ENCODE data around the gene TMC2.

TMC2 gene

GRCh38 chr20:2595076-2595475, 58.7 kb downstream of the TMC2 start:
- CTCF ChIA-PET = no interaction called here
- no peak for DNase-seq (ENCODE audit: extremely low spot score)
- TF ChIP-seq ELF4 (IDR thresholded peaks at IDR 0.05) (no peak), NFRKB (IDR thresholded peaks at IDR 0.05) (no peak), BHLHE40 (IDR thresholded peaks at IDR 0.05; ENCODE audit: borderline replicate concordance) (no peak), L3MBTL2 (conservative IDR thresholded peaks at IDR 0.05) (no peak), TARDBP (IDR thresholded peaks at IDR 0.05) (no peak), FOXA1 (IDR thresholded peaks at IDR 0.05) (no peak), CTBP1 (IDR thresholded peaks at IDR 0.05; ENCODE audit: borderline replicate concordance) (no peak), LEF1 (IDR thresholded peaks at IDR 0.05; ENCODE audit: borderline replicate concordance) (no peak), ARNT (IDR thresholded peaks at IDR 0.05) (no peak), SP1 (IDR thresholded peaks at IDR 0.05) (no peak), ZNF384 (IDR thresholded peaks at IDR 0.05) (no peak), FOXK2 (IDR thresholded peaks at IDR 0.05) (no peak), PKNOX1 (IDR thresholded peaks at IDR 0.05) (no peak), HDGF (IDR thresholded peaks at IDR 0.05; ENCODE audit: borderline replicate concordance) (no peak)
- POLR2A ChIA-PET = no interaction called here

DNA sequence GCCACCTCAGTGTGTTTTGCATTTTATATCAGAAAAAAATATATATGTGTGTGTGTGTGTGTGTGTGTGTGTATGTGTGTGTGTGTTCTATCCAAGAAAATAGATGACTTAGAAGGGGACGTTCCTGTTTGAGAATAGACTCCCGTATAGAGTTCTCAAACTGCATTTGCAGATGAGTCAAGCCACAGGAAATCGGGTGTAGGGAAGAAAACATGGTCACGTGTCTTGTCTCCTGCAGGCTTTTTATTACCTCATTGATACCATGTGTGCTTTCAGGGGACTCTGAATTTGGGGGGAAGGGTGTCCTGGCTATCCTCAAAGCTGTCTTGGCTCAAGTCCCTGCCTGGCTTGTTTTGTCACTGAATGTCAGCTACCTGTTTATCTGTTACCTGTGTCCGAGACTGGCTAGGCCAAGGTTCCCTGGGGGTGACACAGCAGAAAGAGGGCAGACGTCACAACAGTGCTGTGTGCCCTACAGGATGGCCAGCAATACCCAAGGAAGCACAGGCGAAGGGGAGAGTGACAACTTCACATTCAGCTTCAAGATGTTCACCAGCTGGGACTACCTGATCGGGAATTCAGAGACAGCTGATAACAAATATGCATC, 60.4 kb downstream of the TMC2 start:
- ChIA-PET CTCF (no interaction called here), POLR2A (no interaction called here)
- TF ChIP-seq FOXA1 (IDR thresholded peaks at IDR 0.05) = no peak
- TF ChIP-seq SP1 (IDR thresholded peaks at IDR 0.05) = no peak
- TF ChIP-seq NFRKB (IDR thresholded peaks at IDR 0.05) = no peak
- no peak for TF ChIP-seq TARDBP (IDR thresholded peaks at IDR 0.05)
- TF ChIP-seq L3MBTL2 (conservative IDR thresholded peaks at IDR 0.05) = no peak
- TF ChIP-seq LEF1 (IDR thresholded peaks at IDR 0.05; ENCODE audit: borderline replicate concordance) = no peak
- no peak for TF ChIP-seq FOXK2 (IDR thresholded peaks at IDR 0.05)
- no peak for TF ChIP-seq BHLHE40 (IDR thresholded peaks at IDR 0.05; ENCODE audit: borderline replicate concordance)
- no peak for TF ChIP-seq ZNF384 (IDR thresholded peaks at IDR 0.05)
- no peak for TF ChIP-seq HDGF (IDR thresholded peaks at IDR 0.05; ENCODE audit: borderline replicate concordance)
- TF ChIP-seq ELF4 (IDR thresholded peaks at IDR 0.05) = no peak
- TF ChIP-seq FOXM1 (IDR thresholded peaks at IDR 0.05; ENCODE audit: borderline replicate concordance) = no peak
- no peak for DNase-seq (ENCODE audit: extremely low spot score)

- POLR2A ChIA-PET = interaction anchor here (0.6 kb wide), 1 partner anchor 67 kb away, joined by 3 read pairs; no protein-coding TSS in a partner anchor
- peak; percentile 64 for TF ChIP-seq PKNOX1 (IDR thresholded peaks at IDR 0.05)
- no peak for TF ChIP-seq NFRKB (IDR thresholded peaks at IDR 0.05)
- TF ChIP-seq ZNF384 (IDR thresholded peaks at IDR 0.05) = 0 out of 2 replicates have a peak, but pooled peaks have one; percentile 31
- peak; percentile 43 for DNase-seq (ENCODE audit: extremely low spot score)
- CTCF ChIA-PET = no interaction called here
Measured at GRCh38 chr20:2599288-2600006, 63.1 kb downstream of the TMC2 start.

DNA sequence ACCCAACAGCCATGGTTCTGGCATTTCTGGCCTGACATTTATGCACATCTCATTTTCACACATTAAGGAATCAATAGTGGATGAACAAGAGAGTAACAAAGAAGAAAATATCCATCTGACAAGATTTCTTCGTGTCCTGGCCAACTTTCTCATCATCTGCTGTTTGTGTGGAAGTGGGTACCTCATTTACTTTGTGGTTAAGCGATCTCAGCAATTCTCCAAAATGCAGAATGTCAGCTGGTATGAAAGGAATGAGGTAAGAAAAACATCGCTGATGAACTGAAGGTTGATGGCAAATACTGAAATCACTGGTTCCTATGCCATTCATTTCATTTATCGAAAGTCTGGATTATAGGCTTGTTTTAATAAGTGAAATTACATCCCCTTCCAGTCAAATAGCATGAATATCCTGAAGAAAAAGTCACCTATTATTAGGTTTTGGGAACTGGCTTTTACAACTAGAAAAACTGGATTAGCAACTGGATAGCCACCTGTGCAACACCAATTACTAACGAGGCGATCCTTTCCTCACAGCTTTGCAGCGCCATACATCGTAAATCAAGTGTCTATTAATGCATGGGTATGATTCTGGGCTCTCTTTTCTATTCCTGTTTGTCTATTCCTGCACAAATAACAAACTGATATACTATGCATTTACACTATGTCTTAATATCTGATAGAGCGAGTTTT, 65.8 kb downstream of the TMC2 start:
- no peak for TF ChIP-seq BHLHE40 (IDR thresholded peaks at IDR 0.05; ENCODE audit: borderline replicate concordance)
- TF ChIP-seq HDGF (IDR thresholded peaks at IDR 0.05; ENCODE audit: borderline replicate concordance) = no peak
- no peak for TF ChIP-seq SUZ12 (IDR thresholded peaks at IDR 0.05)
- TF ChIP-seq ZNF384 (IDR thresholded peaks at IDR 0.05) = no peak
- no peak for TF ChIP-seq PKNOX1 (IDR thresholded peaks at IDR 0.05)
- no peak for TF ChIP-seq ARNT (IDR thresholded peaks at IDR 0.05)
- TF ChIP-seq L3MBTL2 (conservative IDR thresholded peaks at IDR 0.05) = no peak
- TF ChIP-seq ELF4 (IDR thresholded peaks at IDR 0.05) = no peak
- no peak for TF ChIP-seq CTBP1 (IDR thresholded peaks at IDR 0.05; ENCODE audit: borderline replicate concordance)
- no peak for TF ChIP-seq TARDBP (IDR thresholded peaks at IDR 0.05)
- no peak for TF ChIP-seq SP1 (IDR thresholded peaks at IDR 0.05)
- TF ChIP-seq FOXM1 (IDR thresholded peaks at IDR 0.05; ENCODE audit: borderline replicate concordance) = no peak
- TF ChIP-seq FOXA1 (IDR thresholded peaks at IDR 0.05) = no peak
- TF ChIP-seq NFRKB (IDR thresholded peaks at IDR 0.05) = no peak
- no peak for TF ChIP-seq LEF1 (IDR thresholded peaks at IDR 0.05; ENCODE audit: borderline replicate concordance)
- TF ChIP-seq FOXK2 (IDR thresholded peaks at IDR 0.05) = no peak
- ChIA-PET POLR2A (no interaction called here), CTCF (no interaction called here)
- DNase-seq (ENCODE audit: extremely low spot score) = no peak

GRCh38 chr20:2602746-2603145, 66.4 kb downstream of the TMC2 start:
- TF ChIP-seq FOXM1 (IDR thresholded peaks at IDR 0.05; ENCODE audit: borderline replicate concordance) = no peak
- no peak for TF ChIP-seq TARDBP (IDR thresholded peaks at IDR 0.05)
- TF ChIP-seq PKNOX1 (IDR thresholded peaks at IDR 0.05) = no peak
- TF ChIP-seq ARNT (IDR thresholded peaks at IDR 0.05) = no peak
- TF ChIP-seq ZNF384 (IDR thresholded peaks at IDR 0.05) = no peak
- TF ChIP-seq NFRKB (IDR thresholded peaks at IDR 0.05) = no peak
- no peak for TF ChIP-seq FOXA1 (IDR thresholded peaks at IDR 0.05)
- no peak for TF ChIP-seq SUZ12 (IDR thresholded peaks at IDR 0.05)
- ChIA-PET CTCF (no interaction called here), POLR2A (no interaction called here)
- no peak for DNase-seq (ENCODE audit: extremely low spot score)

Measured in HEK293T (cell line).